IMR-90 (cell line): Measurements from ENCODE around the gene TCF7L1.

Source experiments
- BHLHE40 ChIP-seq: fragments of 150-350 bp; IDR thresholded peaks from 2 replicates; pipeline ENCODE4 v1.6.1; 2016; ENCODE audit warnings: mild to moderate bottlenecking, low read depth, low read length
- CTCF ChIP-seq: conservative IDR thresholded peaks from 2 replicates; pipeline ENCODE4 v1.5.1; 2012; ENCODE audit warnings: mild to moderate bottlenecking, low read depth, low read length, improper control_type of control experiment
- MAFK ChIP-seq: IDR thresholded peaks from 2 replicates; pipeline ENCODE4 v1.6.1; 2012; ENCODE audit warnings: low read depth, low read length, improper control_type of control experiment
- MAZ ChIP-seq: IDR thresholded peaks from 2 replicates; pipeline ENCODE4 v1.6.1; 2012; ENCODE audit warnings: low read depth, mild to moderate bottlenecking, low read length, improper control_type of control experiment, moderate library complexity, borderline replicate concordance
- MXI1 ChIP-seq: IDR thresholded peaks from 2 replicates; pipeline ENCODE4 v1.6.1; 2012; ENCODE audit warnings: low read depth, mild to moderate bottlenecking, low read length, moderate library complexity, borderline replicate concordance
- NFE2L2 ChIP-seq: fragments of 150-350 bp; IDR thresholded peaks from 2 replicates; pipeline ENCODE4 v1.6.1; 2016; ENCODE audit warnings: low read depth, mild to moderate bottlenecking, low read length
- POLR2A ChIP-seq: IDR thresholded peaks from 2 replicates; pipeline ENCODE4 v1.6.1; 2012; ENCODE audit warnings: mild to moderate bottlenecking, low read depth, low read length
- RAD21 ChIP-seq: IDR thresholded peaks from 2 replicates; pipeline ENCODE4 v1.6.1; 2012; ENCODE audit warnings: low read length, improper control_type of control experiment
- SMC3 ChIP-seq: fragments of 150-350 bp; IDR thresholded peaks from 2 replicates; pipeline ENCODE4 v1.6.1; 2016; ENCODE audit warnings: low read depth, mild to moderate bottlenecking, antibody characterized with exemption, low read length, moderate library complexity
- TF ChIP-seq, protein P1 (sequence below): fragments of 150-350 bp; IDR thresholded peaks from 2 replicates; pipeline ENCODE4 v1.6.1; 2017; ENCODE audit warnings: mild to moderate bottlenecking, antibody characterized with exemption, low read length, low read depth

- no peak for TF ChIP-seq CTCF
- no peak for TF ChIP-seq MAZ
- no peak for TF ChIP-seq RAD21
- no peak for TF ChIP-seq BHLHE40
- no peak for TF ChIP-seq MAFK
- no peak for TF ChIP-seq MXI1
- no peak for TF ChIP-seq SMC3
- TF ChIP-seq, protein P1, sequence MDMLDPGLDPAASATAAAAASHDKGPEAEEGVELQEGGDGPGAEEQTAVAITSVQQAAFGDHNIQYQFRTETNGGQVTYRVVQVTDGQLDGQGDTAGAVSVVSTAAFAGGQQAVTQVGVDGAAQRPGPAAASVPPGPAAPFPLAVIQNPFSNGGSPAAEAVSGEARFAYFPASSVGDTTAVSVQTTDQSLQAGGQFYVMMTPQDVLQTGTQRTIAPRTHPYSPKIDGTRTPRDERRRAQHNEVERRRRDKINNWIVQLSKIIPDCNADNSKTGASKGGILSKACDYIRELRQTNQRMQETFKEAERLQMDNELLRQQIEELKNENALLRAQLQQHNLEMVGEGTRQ: no peak
- no peak for TF ChIP-seq POLR2A
- no peak for TF ChIP-seq NFE2L2
Observed at GRCh38 chr2:85231468-85231805, 98.2 kb downstream of the TCF7L1 start.
